GOT3 (cell line): Measurements from ENCODE around the gene PRICKLE2.

Experiments
- DNase-seq: peaks from one replicate; lab custom pipeline; 2025; ENCODE audit warnings: mixed read lengths; lab: John Stamatoyannopoulos, UW

Gene PRICKLE2

GRCh38 chr3:64047787-64048186 is 177.5 kb downstream of the PRICKLE2 start:
- DNase-seq: no peak

GRCh38 chr3:64046996-64047594 is 178.2 kb downstream of the PRICKLE2 start:
- no peak for DNase-seq

- no peak for DNase-seq
Measured at GRCh38 chr3:64046592-64046991, 178.7 kb downstream of the PRICKLE2 start.

DNA sequence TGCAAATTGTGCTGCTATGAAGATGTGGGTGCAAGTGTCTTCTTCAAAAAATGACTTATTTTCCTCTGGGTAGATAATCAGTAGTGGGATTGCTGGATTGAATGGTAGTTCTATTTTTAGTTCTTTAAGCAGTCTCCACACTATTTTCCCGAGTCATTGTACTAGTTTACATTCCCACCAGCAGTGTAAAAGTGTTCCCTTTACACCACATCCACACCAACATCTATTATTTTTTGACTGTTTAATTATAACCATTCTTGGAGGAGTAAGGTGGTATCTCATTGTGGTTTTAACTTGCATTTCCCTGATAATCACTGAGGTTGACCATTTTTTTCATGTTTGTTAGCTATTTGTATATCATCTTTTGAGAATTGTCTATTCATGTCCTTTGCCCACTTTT is 182.3 kb downstream of the PRICKLE2 start:
- no peak for DNase-seq
